Nephron progenitor cell (in vitro differentiated cells): ENCODE results near the gene GPSM3.

Experiments
- DNase-seq: peaks from one replicate; pipeline ENCODE4 v3.0.0; 2021
- H3K27ac Mint-ChIP-seq: 2 replicates; pipeline ENCODE4 v1.8.0; 2021; ENCODE audit warnings: mild to moderate bottlenecking, moderate library complexity, mixed read lengths
- H3K27me3 Mint-ChIP-seq: 2 replicates; pipeline ENCODE4 v1.8.0; 2021; ENCODE audit warnings: mild to moderate bottlenecking, low read depth, mixed read lengths; ENCODE audit not compliant: poor library complexity
- H3K36me3 Mint-ChIP-seq: 2 replicates; pipeline ENCODE4 v1.8.0; 2021; ENCODE audit warnings: low read depth, mixed read lengths
- H3K4me1 Mint-ChIP-seq: 2 replicates; pipeline ENCODE4 v1.8.0; 2021; ENCODE audit warnings: mixed read lengths
- H3K4me3 Mint-ChIP-seq: 2 replicates; pipeline ENCODE4 v1.8.0; 2021; ENCODE audit warnings: mild to moderate bottlenecking, moderate library complexity, mixed read lengths
- H3K9me3 Mint-ChIP-seq: 2 replicates; pipeline ENCODE4 v1.8.0; 2021; ENCODE audit warnings: mild to moderate bottlenecking, moderate library complexity, mixed read lengths
- TF ChIP-seq, protein P1 (sequence below): fragments of 200-600 bp; sonication (generic); IDR thresholded peaks from 2 replicates; pipeline ENCODE4 v1.5.0; 2021; ENCODE audit warnings: antibody characterized with exemption

Gene GPSM3

GRCh38 chr6:32182555-32182981 lies 9.9 kb downstream of the GPSM3 start:
- Mint-ChIP-seq H3K27ac (peak overlapping the region; percentile 80), H3K4me3 (no peak overlapping the region), H3K27me3 (no peaks in the 10 kb centered on the region), H3K36me3 (peaks cover 45% of the 10 kb centered on the region), H3K9me3 (no peaks in the 10 kb centered on the region), H3K4me1 (peaks cover 61% of the 10 kb centered on the region)
- TF ChIP-seq, protein P1, sequence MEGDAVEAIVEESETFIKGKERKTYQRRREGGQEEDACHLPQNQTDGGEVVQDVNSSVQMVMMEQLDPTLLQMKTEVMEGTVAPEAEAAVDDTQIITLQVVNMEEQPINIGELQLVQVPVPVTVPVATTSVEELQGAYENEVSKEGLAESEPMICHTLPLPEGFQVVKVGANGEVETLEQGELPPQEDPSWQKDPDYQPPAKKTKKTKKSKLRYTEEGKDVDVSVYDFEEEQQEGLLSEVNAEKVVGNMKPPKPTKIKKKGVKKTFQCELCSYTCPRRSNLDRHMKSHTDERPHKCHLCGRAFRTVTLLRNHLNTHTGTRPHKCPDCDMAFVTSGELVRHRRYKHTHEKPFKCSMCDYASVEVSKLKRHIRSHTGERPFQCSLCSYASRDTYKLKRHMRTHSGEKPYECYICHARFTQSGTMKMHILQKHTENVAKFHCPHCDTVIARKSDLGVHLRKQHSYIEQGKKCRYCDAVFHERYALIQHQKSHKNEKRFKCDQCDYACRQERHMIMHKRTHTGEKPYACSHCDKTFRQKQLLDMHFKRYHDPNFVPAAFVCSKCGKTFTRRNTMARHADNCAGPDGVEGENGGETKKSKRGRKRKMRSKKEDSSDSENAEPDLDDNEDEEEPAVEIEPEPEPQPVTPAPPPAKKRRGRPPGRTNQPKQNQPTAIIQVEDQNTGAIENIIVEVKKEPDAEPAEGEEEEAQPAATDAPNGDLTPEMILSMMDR: no peak
- DNase-seq: no peak

DNA sequence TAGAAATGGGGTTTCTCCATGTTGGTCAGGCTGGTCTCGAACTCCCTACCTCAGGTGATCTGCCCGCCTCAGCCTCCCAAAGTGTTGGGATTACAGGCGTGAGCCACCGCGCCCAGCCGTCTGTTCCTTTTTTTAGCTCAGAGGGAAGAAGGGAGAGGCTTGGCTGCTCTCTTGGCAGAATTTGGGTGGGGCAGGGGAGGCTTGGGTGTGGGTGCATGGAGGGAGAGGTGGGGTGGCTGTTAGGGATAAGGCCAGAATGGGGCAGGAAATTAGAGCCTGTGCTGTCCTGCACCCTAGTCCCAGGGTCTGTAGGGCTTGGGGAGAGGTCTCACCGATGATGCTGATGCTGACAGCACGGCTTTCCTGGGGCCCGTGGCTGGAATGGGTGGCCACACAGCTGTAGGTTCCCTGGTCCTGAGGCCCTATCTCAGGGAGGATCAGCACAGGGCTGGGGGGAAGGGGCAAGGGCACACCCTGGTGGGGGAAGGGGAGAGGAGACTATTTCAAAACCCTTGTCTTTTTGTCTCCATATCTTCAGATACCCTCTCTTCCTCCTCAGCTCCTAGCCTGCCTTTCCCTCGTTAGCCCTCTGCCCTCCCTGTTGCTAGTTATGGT lies 10.4 kb downstream of the GPSM3 start:
- H3K4me1 Mint-ChIP-seq: peaks cover 61% of the 10 kb centered on the region
- DNase-seq: no peak
- no peak overlapping the region for H3K4me3 Mint-ChIP-seq
- H3K27ac Mint-ChIP-seq: peak overlapping the region; percentile 80
- TF ChIP-seq, protein P1: no peak
- no peaks in the 10 kb centered on the region for H3K9me3 Mint-ChIP-seq
- H3K36me3 Mint-ChIP-seq: peaks cover 40% of the 10 kb centered on the region
- no peaks in the 10 kb centered on the region for H3K27me3 Mint-ChIP-seq

- H3K4me1 Mint-ChIP-seq: peaks cover 61% of the 10 kb centered on the region
- DNase-seq: no peak
These were observed 11.2 kb downstream of the GPSM3 start for GRCh38 chr6:32181148-32181702.

DNA sequence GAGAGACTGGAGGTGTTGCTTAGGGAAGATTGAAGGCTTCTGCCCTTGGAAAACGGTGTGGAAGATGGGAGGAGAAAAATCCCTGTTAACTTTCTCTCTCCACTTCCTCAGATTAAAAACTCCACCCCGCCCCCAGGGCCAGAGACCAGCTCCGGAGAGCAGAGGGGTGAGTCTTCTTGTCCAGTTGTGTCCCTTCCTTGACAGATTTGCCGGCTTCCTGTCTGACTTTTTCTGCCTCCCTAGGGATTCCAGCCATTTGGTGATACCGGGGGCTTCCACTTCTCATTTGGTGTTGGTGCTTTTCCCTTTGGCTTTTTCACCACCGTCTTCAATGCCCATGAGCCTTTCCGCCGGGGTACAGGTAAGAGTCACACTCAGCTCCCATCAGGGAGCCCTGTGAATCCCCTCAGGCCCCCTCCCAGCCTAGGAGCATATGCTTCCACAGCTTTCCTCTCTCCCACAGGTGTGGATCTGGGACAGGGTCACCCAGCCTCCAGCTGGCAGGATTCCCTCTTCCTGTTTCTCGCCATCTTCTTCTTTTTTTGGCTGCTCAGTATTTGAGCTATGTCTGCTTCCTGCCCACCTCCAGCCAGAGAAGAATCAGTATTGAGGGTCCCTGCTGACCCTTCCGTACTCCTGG lies 12.6 kb downstream of the GPSM3 start:
- peaks cover 56% of the 10 kb centered on the region for H3K4me1 Mint-ChIP-seq

More at GRCh38 chr6:32181148-32181702, 11.2 kb downstream of the GPSM3 start:
- peak overlapping the region; percentile 93 for H3K4me3 Mint-ChIP-seq
- peak overlapping the region; percentile 64 for H3K27ac Mint-ChIP-seq
- no peaks in the 10 kb centered on the region for H3K9me3 Mint-ChIP-seq
- H3K27me3 Mint-ChIP-seq: no peaks in the 10 kb centered on the region
- TF ChIP-seq, protein P1: no peak
- H3K36me3 Mint-ChIP-seq: peaks cover 32% of the 10 kb centered on the region

GRCh38 chr6:32178547-32179440 lies 13.6 kb downstream of the GPSM3 start:
- H3K36me3 Mint-ChIP-seq: peaks cover 23% of the 10 kb centered on the region
- TF ChIP-seq, protein P1: no peak
- H3K27ac Mint-ChIP-seq: peak overlapping the region; percentile 90
- peaks cover 67% of the 10 kb centered on the region for H3K4me1 Mint-ChIP-seq
- DNase-seq: no peak
- peak overlapping the region; percentile 93 for H3K4me3 Mint-ChIP-seq
- H3K27me3 Mint-ChIP-seq: no peaks in the 10 kb centered on the region
- H3K9me3 Mint-ChIP-seq: no peaks in the 10 kb centered on the region

More for the DNA sequence above, 12.6 kb downstream of the GPSM3 start:
- TF ChIP-seq, protein P1: no peak
- Mint-ChIP-seq H3K9me3 (no peaks in the 10 kb centered on the region), H3K4me3 (peak overlapping the region; percentile 93), H3K27me3 (no peaks in the 10 kb centered on the region), H3K27ac (peak overlapping the region; percentile 73), H3K36me3 (peaks cover 23% of the 10 kb centered on the region)
- DNase-seq: no peak
